Measurements from ENCODE around the gene TJP2.

Gene TJP2

DNA sequence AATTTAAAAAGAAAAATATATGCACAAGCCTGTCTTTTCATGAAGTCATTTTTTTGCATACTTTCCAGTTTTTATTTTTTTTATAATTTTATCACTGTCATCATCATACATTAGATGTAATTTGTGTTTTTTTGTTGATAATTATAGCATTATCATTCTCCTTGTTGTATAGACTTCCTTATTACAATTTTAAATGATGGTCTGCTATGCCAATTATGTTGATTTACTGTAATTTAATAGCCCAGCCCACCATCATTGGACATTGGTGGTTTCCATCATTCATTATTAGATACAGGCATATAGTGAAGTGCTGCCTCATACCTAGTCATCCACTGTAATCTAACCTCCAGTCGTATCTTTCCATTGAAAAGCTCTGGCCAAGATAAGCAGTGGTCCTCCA lies 3.8 kb upstream of the TJP2 start:
- no peak for DNase-seq (ENCODE audit: extremely low spot score)
- ChIA-PET CTCF (interaction anchor here (2.8 kb wide), 1 partner anchor 12 kb away, joined by 10 read pairs; no protein-coding TSS in a partner anchor), POLR2A (no interaction called here)
- TF ChIP-seq, protein P1, sequence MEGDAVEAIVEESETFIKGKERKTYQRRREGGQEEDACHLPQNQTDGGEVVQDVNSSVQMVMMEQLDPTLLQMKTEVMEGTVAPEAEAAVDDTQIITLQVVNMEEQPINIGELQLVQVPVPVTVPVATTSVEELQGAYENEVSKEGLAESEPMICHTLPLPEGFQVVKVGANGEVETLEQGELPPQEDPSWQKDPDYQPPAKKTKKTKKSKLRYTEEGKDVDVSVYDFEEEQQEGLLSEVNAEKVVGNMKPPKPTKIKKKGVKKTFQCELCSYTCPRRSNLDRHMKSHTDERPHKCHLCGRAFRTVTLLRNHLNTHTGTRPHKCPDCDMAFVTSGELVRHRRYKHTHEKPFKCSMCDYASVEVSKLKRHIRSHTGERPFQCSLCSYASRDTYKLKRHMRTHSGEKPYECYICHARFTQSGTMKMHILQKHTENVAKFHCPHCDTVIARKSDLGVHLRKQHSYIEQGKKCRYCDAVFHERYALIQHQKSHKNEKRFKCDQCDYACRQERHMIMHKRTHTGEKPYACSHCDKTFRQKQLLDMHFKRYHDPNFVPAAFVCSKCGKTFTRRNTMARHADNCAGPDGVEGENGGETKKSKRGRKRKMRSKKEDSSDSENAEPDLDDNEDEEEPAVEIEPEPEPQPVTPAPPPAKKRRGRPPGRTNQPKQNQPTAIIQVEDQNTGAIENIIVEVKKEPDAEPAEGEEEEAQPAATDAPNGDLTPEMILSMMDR (IDR thresholded peaks at IDR 0.05; ENCODE audit: control extremely low read depth, extremely low read depth, low read depth, missing control alignments), result no peak

DNA sequence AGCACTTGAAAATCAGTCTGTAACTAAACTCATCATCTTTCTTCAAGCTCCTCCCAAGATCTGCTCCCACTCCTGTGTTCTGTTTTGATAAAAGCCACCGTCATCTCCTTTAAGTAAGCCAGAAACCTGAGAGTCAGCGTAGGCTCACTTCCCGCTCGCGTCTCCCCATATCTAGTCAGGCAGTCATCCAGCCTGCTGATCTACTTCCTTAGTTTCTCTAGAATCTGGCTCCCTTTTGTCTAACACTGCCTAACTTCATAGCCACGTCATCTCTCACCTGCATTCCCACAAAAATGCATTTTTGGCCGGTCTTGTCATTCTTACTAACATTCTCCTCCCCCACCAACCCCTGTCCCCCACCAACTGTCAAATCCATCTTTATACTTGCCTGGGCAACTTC lies 3.0 kb upstream of the TJP2 start:
- ChIA-PET POLR2A (no interaction called here), CTCF (no interaction called here)

DNA sequence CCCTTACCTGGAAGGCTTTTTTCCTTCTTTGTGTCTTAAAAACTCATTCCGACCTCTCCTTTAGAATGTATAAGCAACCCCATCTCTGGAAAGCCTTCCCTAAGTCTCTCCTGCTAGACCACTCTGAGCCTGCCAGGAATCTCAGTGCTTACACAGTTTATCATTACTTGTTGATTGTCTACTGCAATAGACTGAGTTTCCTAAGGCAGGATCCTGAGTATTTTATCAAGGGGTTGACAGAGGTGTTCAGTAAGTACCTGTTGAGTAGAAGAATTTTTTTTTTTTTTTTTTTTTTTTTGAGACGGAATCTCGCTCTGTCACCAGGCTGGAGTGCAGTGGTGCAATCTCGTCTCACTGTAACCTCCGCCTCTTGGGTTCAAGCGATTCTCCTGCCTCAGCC lies 2.6 kb upstream of the TJP2 start:
- TF ChIP-seq, protein P1 (IDR thresholded peaks at IDR 0.05; ENCODE audit: control extremely low read depth, extremely low read depth, low read depth, missing control alignments), result no peak
- CTCF ChIA-PET, result no interaction called here
- POLR2A ChIA-PET, result no interaction called here
- no peak for DNase-seq (ENCODE audit: extremely low spot score)

More for the DNA sequence above, 3.0 kb upstream of the TJP2 start:
- DNase-seq (ENCODE audit: extremely low spot score), result no peak
- TF ChIP-seq, protein P1 (IDR thresholded peaks at IDR 0.05; ENCODE audit: control extremely low read depth, extremely low read depth, low read depth, missing control alignments), result no peak

DNA sequence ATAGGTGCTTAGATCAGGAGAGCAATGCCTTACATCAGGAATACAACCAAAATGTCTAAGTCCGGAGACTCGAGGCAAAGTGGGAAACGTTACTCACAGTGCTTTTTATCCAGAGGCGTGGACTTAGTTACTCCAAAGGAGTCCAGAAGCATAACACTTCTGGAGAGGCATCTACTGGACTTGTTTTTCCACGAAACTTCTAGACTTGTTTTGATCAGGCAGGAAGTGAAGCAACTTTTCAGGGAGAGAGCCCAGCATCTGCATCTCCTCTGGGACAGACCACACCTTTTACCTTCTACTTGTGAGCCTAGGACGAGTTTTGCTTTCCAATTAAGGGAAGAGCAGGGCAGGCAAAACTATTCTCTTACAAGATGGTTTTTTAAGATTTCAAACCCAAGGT lies 1.2 kb upstream of the TJP2 start:
- DNase-seq (ENCODE audit: extremely low spot score), result no peak
- POLR2A ChIA-PET, result no interaction called here
- TF ChIP-seq, protein P1 (IDR thresholded peaks at IDR 0.05; ENCODE audit: control extremely low read depth, extremely low read depth, low read depth, missing control alignments), result no peak
- CTCF ChIA-PET, result no interaction called here

DNA sequence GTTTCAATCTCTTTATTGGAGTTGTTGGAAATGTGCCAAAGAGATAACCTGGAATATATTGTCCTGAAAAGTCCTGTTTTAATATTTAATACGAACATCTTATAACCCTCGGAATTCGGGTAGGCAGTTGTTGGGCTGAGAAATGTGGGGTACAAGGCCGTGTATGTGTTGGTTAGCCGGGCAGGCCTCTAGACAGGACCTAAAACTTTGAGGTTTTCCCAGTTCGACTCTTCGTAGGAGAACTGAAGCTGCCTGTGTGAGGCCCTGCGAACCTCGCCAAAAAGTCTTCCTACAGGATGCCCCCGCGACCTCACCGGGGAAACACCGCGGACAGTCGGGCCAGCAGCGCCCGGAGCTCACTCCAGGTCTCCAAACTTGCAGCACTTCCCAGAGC lies 583 bp upstream of the TJP2 start:
- ChIA-PET CTCF (interaction anchor here (2.7 kb wide), 1 partner anchor 19 kb away, joined by 15 read pairs; no protein-coding TSS in a partner anchor), POLR2A (no interaction called here)
- TF ChIP-seq, protein P1 (IDR thresholded peaks at IDR 0.05; ENCODE audit: control extremely low read depth, extremely low read depth, low read depth, missing control alignments), result no peak
- no peak for DNase-seq (ENCODE audit: extremely low spot score)

DNA sequence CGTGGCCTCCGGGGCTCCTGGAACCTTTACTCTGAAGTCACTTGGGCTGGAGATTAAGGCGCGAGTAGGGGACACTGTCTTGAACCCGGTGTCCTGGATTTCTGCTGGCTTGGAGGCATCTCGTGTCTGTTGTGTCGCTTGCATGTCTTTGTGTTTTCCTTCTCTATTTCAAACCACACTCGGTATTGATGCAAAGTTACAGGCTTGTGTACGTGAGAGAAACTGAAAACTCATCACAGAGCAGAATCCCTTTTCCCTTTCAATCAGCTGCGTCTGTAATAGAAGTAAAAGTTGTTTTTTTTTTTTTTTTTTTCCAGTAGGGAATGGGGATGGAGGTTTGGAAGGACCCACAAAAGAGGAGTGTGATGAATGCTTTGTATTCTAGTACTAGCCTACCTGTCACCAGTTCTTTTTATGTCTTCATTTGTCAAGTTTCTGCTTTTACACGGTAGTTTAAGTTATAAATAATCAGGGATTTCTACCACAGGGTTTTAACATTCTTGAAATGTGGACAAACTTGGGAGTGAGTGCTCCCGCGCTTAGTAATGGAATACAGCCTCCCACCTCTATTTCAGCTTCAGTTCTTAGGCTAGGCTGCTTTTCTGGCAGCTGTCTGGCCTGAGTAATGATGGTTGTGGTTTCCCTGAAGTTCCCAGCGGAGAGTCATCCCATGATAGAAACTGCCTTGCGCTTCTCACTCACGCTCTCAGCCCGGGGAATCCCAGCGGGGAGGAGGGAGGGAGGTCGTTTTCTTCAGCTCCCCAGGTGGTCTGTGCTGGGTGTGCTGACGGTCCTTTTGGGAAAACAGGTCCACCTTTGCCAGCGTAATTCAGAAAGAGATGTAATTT lies 763 bp downstream of the TJP2 start:
- DNase-seq (ENCODE audit: extremely low spot score), result peak; percentile 71
- TF ChIP-seq, protein P1 (IDR thresholded peaks at IDR 0.05; ENCODE audit: control extremely low read depth, extremely low read depth, low read depth, missing control alignments), result no peak
- ChIA-PET CTCF (interaction anchor here (1.1 to 2.7 kb wide), 7 partner anchors 8 to 607 kb away, joined by 3 to 15 read pairs (median 4); no protein-coding TSS in a partner anchor), POLR2A (no interaction called here)

All from GM10248 (cell line).